GM18907 (cell line): Measurements from ENCODE around the gene OR4D5.

Experiments used
- ATAC-seq: cut with Tn5 transposase; IDR thresholded peaks from one replicate; pipeline ENCODE4 v1.9.1; 2021; ENCODE audit warnings: mild to moderate bottlenecking, moderate library complexity; ENCODE audit not compliant: unreplicated experiment

OR4D5 gene

GRCh38 chr11:123939317-123939716 is at the start of gene OR4D5:
TSS of gene OR4D5 (plus strand) at chr11:123939617. CDS start at chr11:123939617, 0 bp downstream.
- no peak for ATAC-seq

DNA sequence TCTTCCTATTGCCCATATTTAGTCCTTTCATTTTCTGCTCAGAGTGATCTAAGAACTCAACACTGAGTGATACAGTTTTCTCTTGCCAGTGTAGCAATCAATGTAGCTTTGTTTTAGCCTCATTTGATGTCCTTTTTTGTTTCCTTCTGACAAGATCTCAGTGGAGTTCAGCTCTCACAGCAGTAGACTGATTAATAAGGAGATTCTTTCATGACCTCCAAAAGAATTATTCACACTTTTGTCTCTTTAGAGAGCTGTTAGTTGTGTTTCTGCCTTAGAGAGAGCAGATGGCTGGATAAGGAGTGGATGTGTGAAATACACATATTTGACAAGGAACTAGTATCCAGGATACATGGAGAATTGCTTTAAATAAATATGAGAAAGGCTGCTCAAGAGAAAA is 47.4 kb upstream of the OR4D5 start:
- no peak for ATAC-seq

- ATAC-seq = no peak
Measured at GRCh38 chr11:123899792-123900191, 39.6 kb upstream of the OR4D5 start.

GRCh38 chr11:123901867-123902266 is 37.5 kb upstream of the OR4D5 start, which contains the start of gene OR8D4:
TSS of gene OR8D4 (plus strand) at chr11:123902167. CDS start at chr11:123906432, 4,265 bp downstream.
- no peak for ATAC-seq

GRCh38 chr11:123903932-123904331 is 35.5 kb upstream of the OR4D5 start:
- ATAC-seq = no peak

DNA sequence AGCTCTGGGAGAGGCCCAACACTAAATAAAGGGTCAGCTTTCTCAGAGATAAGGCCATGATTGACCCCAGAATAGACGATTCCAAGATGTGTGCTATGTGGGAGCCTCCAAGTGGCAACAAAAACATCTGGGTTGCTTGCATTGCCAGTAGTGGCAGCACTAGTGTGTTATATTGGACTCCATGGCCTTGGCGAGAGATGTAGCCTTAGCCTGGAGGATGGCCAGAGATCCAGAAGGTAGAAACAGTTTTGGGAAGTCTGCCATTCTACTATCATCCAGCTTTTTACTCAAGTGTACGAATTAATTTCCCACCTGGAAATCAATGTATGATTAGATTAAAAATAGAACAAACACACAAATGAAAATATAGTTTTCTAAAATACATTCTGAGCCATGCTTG is 34.5 kb upstream of the OR4D5 start:
- ATAC-seq = no peak

DNA sequence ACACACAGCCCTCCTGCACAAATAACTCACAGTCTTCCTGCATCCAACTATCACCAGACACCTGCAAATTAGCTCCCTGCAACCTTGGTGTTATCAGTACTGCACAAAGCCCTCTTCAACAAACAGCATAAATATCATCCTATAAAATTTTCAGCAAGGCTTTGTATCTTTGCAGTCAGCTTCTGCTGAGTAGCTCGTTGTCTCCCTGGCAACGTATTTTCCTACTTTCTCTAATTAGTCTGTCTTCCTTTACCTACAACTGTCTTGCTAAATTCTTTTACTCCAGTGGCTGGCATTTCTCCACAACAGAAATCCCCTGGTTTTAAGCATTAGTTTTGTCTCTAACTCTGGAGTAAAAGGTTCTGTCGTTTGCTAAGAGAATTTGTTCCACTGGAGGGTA is 33.6 kb upstream of the OR4D5 start:
- ATAC-seq = no peak

DNA sequence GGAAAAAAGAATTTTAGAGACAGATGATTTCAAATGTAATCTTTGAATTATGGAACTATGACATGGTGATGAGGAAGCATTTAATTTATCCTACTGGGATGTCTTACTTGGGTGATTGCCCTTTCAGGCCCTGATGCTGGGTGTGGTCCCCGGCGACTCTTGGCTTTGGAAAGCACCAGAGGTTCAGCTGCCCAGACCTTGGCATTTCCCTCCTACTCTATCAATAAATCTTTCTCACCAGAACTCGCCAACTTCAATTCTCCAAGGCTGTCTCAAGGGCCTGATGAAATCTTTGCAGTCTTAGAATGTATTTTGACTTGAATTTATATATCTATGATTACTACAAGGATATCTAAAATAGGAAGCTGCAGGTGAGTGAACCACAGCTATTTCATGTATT is 18.5 kb upstream of the OR4D5 start:
- ATAC-seq = no peak

DNA sequence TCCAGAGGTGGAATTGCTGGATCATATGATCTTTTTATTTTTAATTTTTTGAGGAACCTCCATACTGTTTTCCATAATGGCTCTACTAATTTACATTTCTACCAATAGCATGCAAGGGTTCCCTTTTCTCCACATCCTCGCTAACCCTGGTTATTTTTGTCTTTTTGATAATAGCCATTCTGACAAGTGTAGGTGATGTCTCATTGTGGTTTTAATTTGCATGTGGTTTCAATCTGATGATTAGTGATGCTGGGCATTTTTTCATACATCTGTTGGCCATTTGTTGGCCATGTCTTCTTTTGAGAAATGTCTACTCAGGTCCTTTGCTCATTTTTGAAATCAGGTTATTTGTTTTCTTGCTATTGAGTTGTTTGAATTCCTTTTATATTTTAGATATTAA is 15.4 kb upstream of the OR4D5 start:
- ATAC-seq = no peak

DNA sequence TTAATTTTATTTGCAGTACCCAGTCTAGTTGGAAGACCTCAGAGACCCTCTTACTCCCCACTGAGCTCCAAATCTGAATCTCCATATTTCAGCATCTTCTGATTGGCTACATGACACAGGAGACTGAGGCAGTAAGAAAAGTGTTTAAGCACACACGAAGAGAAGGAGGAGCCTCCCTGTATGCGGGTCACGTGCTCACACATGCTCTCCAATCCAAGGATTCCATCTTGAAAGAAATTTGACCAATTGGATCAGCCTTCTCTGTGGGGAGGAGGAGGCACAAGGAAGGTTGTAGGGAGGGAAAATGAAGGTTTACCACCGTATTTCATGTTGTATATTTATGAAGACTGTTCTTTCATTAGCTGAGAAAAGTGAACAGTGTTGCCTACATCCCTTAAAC is 3.0 kb downstream of the OR4D5 start:
- ATAC-seq = no peak

DNA sequence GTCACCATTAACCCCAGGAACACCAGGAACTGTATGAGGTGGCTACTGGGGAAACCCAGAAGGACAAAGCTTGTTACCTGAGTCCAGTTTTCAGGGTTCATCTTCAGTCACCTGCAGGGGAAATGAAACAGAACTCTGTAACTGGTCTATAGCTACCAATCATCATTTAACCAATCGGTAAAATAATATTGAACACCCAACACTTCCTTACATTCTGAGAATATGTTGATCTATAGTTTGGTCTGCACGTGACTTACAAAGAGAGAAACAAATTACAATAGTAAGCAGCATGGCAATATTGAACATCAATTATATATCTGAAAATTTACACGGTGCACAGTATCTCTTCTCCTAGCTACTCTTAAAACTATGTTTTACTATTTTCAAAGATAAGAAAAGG is 4.3 kb downstream of the OR4D5 start, which contains the start of gene OR6T1:
Gene OR6T1 (minus strand): TSS at position 101 of the 400 bp plus-strand sequence. CDS start 0 bp downstream, at position 101.
- no peak for ATAC-seq

GRCh38 chr11:123945132-123945531 is 5.7 kb downstream of the OR4D5 start:
- no peak for ATAC-seq

DNA sequence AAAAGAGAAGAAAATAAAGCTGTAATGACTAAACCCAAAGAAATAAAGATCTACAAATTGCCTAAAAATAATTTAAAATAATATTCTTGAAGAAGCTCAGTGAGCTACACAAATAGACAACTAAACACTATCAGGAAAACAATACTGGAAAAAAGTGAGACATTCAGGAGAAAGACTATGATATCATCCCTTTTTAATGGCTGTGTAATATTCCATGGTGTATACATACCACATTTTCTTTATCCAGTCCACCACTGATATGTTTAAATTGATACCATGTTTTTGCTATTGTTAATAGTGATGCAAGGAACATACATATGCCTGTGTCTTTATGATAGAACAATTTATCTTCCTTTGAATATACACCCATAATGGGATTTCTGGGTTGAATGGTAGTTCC is 17.3 kb downstream of the OR4D5 start:
- no peak for ATAC-seq

DNA sequence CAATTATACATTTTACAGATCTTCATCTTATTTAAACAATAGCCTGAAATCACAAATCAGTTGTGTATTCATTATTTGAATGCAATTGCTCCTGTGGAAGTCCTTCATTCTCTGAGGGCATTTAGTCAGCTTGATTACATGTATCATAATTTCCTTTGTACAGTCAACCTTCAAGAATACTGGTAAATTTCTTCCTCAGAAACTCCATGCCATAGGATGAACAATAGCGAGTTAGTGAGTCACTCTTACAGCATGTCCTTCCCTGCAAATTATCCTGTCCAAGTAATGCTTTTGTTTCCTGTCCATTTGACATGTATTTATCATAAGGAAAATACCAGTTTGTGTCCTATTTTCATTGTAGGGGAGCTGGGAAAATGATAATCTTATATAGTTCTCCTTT is 34.4 kb downstream of the OR4D5 start:
- no peak for ATAC-seq

GRCh38 chr11:123976770-123977560 is 37.5 kb downstream of the OR4D5 start:
- ATAC-seq = no peak

DNA sequence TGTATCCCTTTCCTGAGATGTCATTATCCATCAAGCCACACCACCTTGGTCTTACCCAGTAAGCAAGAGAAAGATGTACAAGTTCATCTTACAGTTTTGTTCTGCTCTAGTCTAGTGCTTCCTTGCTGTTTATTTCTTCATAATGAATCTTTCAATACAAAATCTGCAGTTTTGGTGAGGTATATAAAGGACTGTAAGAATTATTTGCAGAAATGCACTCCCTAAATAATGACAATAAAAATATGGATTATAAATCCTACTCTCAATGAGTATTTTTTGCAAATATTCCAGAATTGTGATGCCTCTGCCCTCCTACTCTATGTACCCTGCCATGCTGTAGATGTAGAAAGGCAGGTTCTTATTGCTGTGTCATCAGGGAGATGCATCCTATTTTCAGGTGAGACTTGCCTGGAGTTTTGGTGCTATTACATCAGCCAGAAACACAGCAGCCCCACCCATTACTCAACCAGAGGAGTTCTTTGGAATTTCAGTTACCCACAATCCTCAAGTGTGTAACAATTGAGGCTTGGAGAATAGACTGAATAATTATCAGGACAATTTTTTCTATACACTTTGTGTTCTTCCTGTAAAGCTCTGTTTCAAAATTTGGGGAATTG is 38.4 kb downstream of the OR4D5 start, which contains the start of gene OR10S1:
Gene OR10S1 (minus strand): TSS at position 51 of the 617 bp plus-strand sequence. CDS start 117 bp downstream, outside the sequence.
- ATAC-seq = no peak

GRCh38 chr11:123979311-123979710 is 39.9 kb downstream of the OR4D5 start:
- ATAC-seq = no peak
